KBM-7 (cell line): ENCODE measurements around the gene TENT5C.

Experiments
- DNase-seq: peaks from one replicate; pipeline ENCODE4 v3.0.0-alpha.2; 2015
- in situ Hi-C: fragments of 300-500 bp; cut with MboI; formaldehyde crosslinking; loops from 2 replicates; pipeline ENCODE4 v1.14.3; 2020; ENCODE audit warnings: low sequenced_read_pairs, low pct_unique_long_range_greater_than_20kb, mixed read lengths

Gene TENT5C

GRCh38 chr1:117571496-117571895, 34.4 kb upstream of the TENT5C start:
- DNase-seq: no peak
- in situ Hi-C loops: no loop called here

GRCh38 chr1:117572546-117572945, 33.3 kb upstream of the TENT5C start:
- DNase-seq: peak; percentile 77
- in situ Hi-C loops: no loop called here

- in situ Hi-C loops: no loop called here
- DNase-seq: no peak
Measured at GRCh38 chr1:117573386-117574023, 32.3 kb upstream of the TENT5C start.

- in situ Hi-C loops: no loop called here
Measured at GRCh38 chr1:117574161-117574835, 31.6 kb upstream of the TENT5C start.

GRCh38 chr1:117575586-117576225, 30.1 kb upstream of the TENT5C start:
- DNase-seq: no peak
- in situ Hi-C loops: no loop called here

More at GRCh38 chr1:117574161-117574835, 31.6 kb upstream of the TENT5C start:
- no peak for DNase-seq

GRCh38 chr1:117576236-117576635, 29.6 kb upstream of the TENT5C start:
- DNase-seq: no peak
- in situ Hi-C loops: no loop called here

GRCh38 chr1:117577191-117577885, 28.5 kb upstream of the TENT5C start:
- DNase-seq: no peak
- in situ Hi-C loops: no loop called here

GRCh38 chr1:117578466-117578865, 27.4 kb upstream of the TENT5C start:
- no peak for DNase-seq
- in situ Hi-C loops: no loop called here

GRCh38 chr1:117579221-117579906, 26.5 kb upstream of the TENT5C start:
- in situ Hi-C loops: no loop called here

GRCh38 chr1:117580436-117580835, 25.4 kb upstream of the TENT5C start:
- DNase-seq: no peak
- in situ Hi-C loops: no loop called here

More at GRCh38 chr1:117579221-117579906, 26.5 kb upstream of the TENT5C start:
- DNase-seq: no peak

- DNase-seq: no peak
- in situ Hi-C loops: no loop called here
Measured at GRCh38 chr1:117580882-117581281, 25.0 kb upstream of the TENT5C start.

GRCh38 chr1:117581391-117581943, 24.4 kb upstream of the TENT5C start:
- DNase-seq: no peak
- in situ Hi-C loops: no loop called here

GRCh38 chr1:117582451-117582850, 23.4 kb upstream of the TENT5C start:
- DNase-seq: no peak
- in situ Hi-C loops: no loop called here

GRCh38 chr1:117583247-117583646, 22.6 kb upstream of the TENT5C start:
- in situ Hi-C loops: no loop called here
- no peak for DNase-seq

GRCh38 chr1:117584181-117584580, 21.7 kb upstream of the TENT5C start:
- in situ Hi-C loops: no loop called here
- no peak for DNase-seq

GRCh38 chr1:117585086-117585485, 20.8 kb upstream of the TENT5C start:
- in situ Hi-C loops: no loop called here
- DNase-seq: no peak

GRCh38 chr1:117586337-117586736, 19.5 kb upstream of the TENT5C start:
- in situ Hi-C loops: no loop called here
- DNase-seq: no peak

GRCh38 chr1:117586747-117587498, 18.9 kb upstream of the TENT5C start:
- no peak for DNase-seq
- in situ Hi-C loops: no loop called here
